CD8-positive, alpha-beta memory T cell (primary cell): Measurements from ENCODE around the gene AMMECR1. TPM values are rescaled to one million over a fixed set of nuclear protein-coding genes. Genes with fewer than 3 reads are reported as not detected.

Experiments used
- CTCF ChIA-PET: fragments of 350-600 bp; sonication (Branson Sonifier 250); formaldehyde crosslinking; loops from one replicate; lab custom pipeline; 2021; ENCODE audit warnings: antibody characterized with exemption; lab: Charles Lee
- POLR2A ChIA-PET: fragments of 350-600 bp; sonication (Branson Sonifier 250); formaldehyde crosslinking; loops from one replicate; lab custom pipeline; 2021; ENCODE audit warnings: antibody characterized with exemption; lab: Charles Lee
- DNase-seq, 5 donors: peaks; one replicate each; pipeline versions ENCODE4 v3.0.0 to v3.0.0-alpha.2; 2020 to 2022; ENCODE audit warnings: mixed read lengths in 1 of 5
- H3K27ac ChIP-seq: one replicate; pipeline ENCODE4 v1.7.0; 2013; ENCODE audit warnings: low read depth, mild to moderate bottlenecking, low read length, moderate library complexity
- H3K27me3 ChIP-seq: 2 replicates; pipeline ENCODE4 v1.7.0; 2013; ENCODE audit warnings: low read length, mild to moderate bottlenecking; ENCODE audit not compliant: insufficient read depth, poor library complexity, severe bottlenecking
- H3K36me3 ChIP-seq: 2 replicates; pipeline ENCODE4 v1.7.0; 2013; ENCODE audit warnings: mild to moderate bottlenecking, low read length, moderate library complexity; ENCODE audit not compliant: insufficient read depth
- H3K4me1 ChIP-seq: 2 replicates; pipeline ENCODE4 v1.7.0; 2013; ENCODE audit warnings: mild to moderate bottlenecking, low read length, moderate library complexity; ENCODE audit not compliant: insufficient read depth
- H3K4me3 ChIP-seq: 2 replicates; pipeline ENCODE4 v1.7.0; 2013; ENCODE audit warnings: mild to moderate bottlenecking, low read length
- H3K9me3 ChIP-seq: 2 replicates; pipeline ENCODE4 v1.7.0; 2013; ENCODE audit warnings: mild to moderate bottlenecking, low read length
- H3K27ac Mint-ChIP-seq, 8 donors: one replicate each; pipeline ENCODE4 v1.8.0; 2020 to 2021; ENCODE audit warnings: mixed read lengths in 8 of 8, mild to moderate bottlenecking in 6 of 8, inconsistent platforms in 3 of 8, moderate library complexity in 3 of 8
- H3K27me3 Mint-ChIP-seq, 2 donors: one replicate each; pipeline ENCODE4 v1.8.0; 2020 to 2021; ENCODE audit warnings: mixed read lengths in 2 of 2, mild to moderate bottlenecking in 1 of 2, moderate library complexity in 1 of 2
- H3K36me3 Mint-ChIP-seq, 3 donors: one replicate each; pipeline ENCODE4 v1.8.0; 2020 to 2021; ENCODE audit warnings: mixed read lengths in 3 of 3, inconsistent platforms in 1 of 3, mild to moderate bottlenecking in 1 of 3
- H3K4me1 Mint-ChIP-seq, 3 donors: one replicate each; pipeline ENCODE4 v1.8.0; 2020 to 2021; ENCODE audit warnings: mixed read lengths in 3 of 3, inconsistent platforms in 1 of 3, mild to moderate bottlenecking in 1 of 3
- H3K4me3 Mint-ChIP-seq, 7 donors: one replicate each; pipeline ENCODE4 v1.8.0; 2020 to 2021; ENCODE audit warnings: mixed read lengths in 7 of 7, mild to moderate bottlenecking in 6 of 7, moderate library complexity in 4 of 7, inconsistent platforms in 2 of 7
- H3K9me3 Mint-ChIP-seq, 5 donors: one replicate each; pipeline ENCODE4 v1.8.0; 2020 to 2022; ENCODE audit warnings: mixed read lengths in 5 of 5, mild to moderate bottlenecking in 3 of 5, moderate library complexity in 2 of 5, inconsistent platforms in 1 of 5
- polyA plus RNA-seq: library from polyadenylated mRNA; unstranded; fragments of 300-500 nt; fragmentation: Illumina TruSeq; gene quantifications from one replicate; pipeline ENCODE4 v1.2.3, GENCODE V29; 2021
- total RNA-seq, 2 experiments: library from RNA; stranded (reverse); gene quantifications; one replicate each; pipeline ENCODE4 v1.2.3, GENCODE V29; 2021

AMMECR1 gene
- total and polyA plus RNA-seq, 3 experiments from 2014 or later, result 8.0 to 16.6 (median 16.3) TPM

- no peak overlapping the region for H3K27ac ChIP-seq
- H3K4me3 Mint-ChIP-seq, result no peak overlapping the region
- no peaks in the 10 kb centered on the region for H3K27me3 ChIP-seq
- no peaks in the 10 kb centered on the region for H3K9me3 ChIP-seq
- POLR2A ChIA-PET, result no interaction called here
- H3K4me1 ChIP-seq, result no peaks in the 10 kb centered on the region
- no peaks in the 10 kb centered on the region for H3K36me3 Mint-ChIP-seq
- CTCF ChIA-PET, result interaction anchor here (13.0 kb wide), 1 partner anchor 247 kb away, joined by 211 read pairs; no protein-coding TSS in a partner anchor
- no peak overlapping the region for H3K4me3 ChIP-seq
- H3K27me3 Mint-ChIP-seq, result peaks cover 0 to 1% of the 10 kb centered on the region in 2 donors
- peaks cover 8 to 14% (median 9%) of the 10 kb centered on the region in 3 donors for H3K4me1 Mint-ChIP-seq
- no peak for DNase-seq
- H3K9me3 Mint-ChIP-seq, result peaks cover 0 to 1% (median 0%) of the 10 kb centered on the region in 5 donors
- no peaks in the 10 kb centered on the region for H3K36me3 ChIP-seq
- H3K27ac Mint-ChIP-seq, result no peak overlapping the region
Measured at GRCh38 chrX:110162867-110163266, 155.0 kb downstream of the AMMECR1 start.

DNA sequence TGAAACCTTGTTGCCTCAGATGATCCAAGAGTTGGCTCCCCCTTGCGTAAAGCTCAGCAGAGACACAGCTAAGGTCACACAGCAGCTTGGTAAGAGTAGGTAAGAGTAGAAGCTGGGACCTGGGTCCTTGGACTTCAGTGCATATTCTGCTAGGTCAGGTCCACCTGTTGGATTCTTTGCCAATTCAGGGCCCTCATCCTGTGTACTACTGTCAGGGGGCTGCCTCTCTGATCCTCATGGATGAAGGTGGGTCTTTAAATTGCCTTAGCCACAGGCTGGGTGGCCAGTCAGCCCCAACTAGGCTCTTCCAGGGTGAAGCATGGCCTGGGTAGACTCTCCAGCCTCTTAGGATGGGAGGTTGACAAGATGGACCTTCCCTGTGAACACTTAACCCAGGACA is 155.8 kb downstream of the AMMECR1 start:
- Mint-ChIP-seq H3K27me3 (peaks cover 0 to 1% of the 10 kb centered on the region in 2 donors), H3K36me3 (no peaks in the 10 kb centered on the region), H3K4me3 (no peak overlapping the region), H3K9me3 (peaks cover 0 to 1% (median 0%) of the 10 kb centered on the region in 5 donors), H3K4me1 (peaks cover 8 to 9% (median 8%) of the 10 kb centered on the region in 3 donors), H3K27ac (no peak overlapping the region)
- no peaks in the 10 kb centered on the region for H3K4me1 ChIP-seq
- H3K27ac ChIP-seq, result no peak overlapping the region
- H3K9me3 ChIP-seq, result no peaks in the 10 kb centered on the region
- no peaks in the 10 kb centered on the region for H3K36me3 ChIP-seq
- H3K4me3 ChIP-seq, result no peak overlapping the region
- ChIA-PET POLR2A (no interaction called here), CTCF (interaction anchor here (1.4 to 13.0 kb wide), 3 partner anchors 15 to 248 kb away, joined by 5 to 211 read pairs (median 6); partner anchors contain the start of gene AMMECR1)
- no peak for DNase-seq
- H3K27me3 ChIP-seq, result no peaks in the 10 kb centered on the region

GRCh38 chrX:110161361-110161686 is 156.6 kb downstream of the AMMECR1 start:
- Mint-ChIP-seq H3K27ac (no peak overlapping the region), H3K9me3 (peaks cover 0 to 1% (median 0%) of the 10 kb centered on the region in 5 donors), H3K27me3 (peaks cover 0 to 3% of the 10 kb centered on the region in 2 donors), H3K4me1 (peaks cover 8 to 9% (median 8%) of the 10 kb centered on the region in 3 donors), H3K36me3 (no peaks in the 10 kb centered on the region), H3K4me3 (no peak overlapping the region)
- no peak for DNase-seq
- Histone ChIP-seq H3K27ac (no peak overlapping the region), H3K9me3 (no peaks in the 10 kb centered on the region), H3K36me3 (no peaks in the 10 kb centered on the region), H3K4me3 (no peak overlapping the region), H3K4me1 (no peaks in the 10 kb centered on the region), H3K27me3 (no peaks in the 10 kb centered on the region)
- POLR2A ChIA-PET, result no interaction called here
- CTCF ChIA-PET, result interaction anchor here (1.0 to 13.0 kb wide), 5 partner anchors 9 to 249 kb away, joined by 3 to 211 read pairs (median 5); partner anchors contain the start of gene AMMECR1

DNA sequence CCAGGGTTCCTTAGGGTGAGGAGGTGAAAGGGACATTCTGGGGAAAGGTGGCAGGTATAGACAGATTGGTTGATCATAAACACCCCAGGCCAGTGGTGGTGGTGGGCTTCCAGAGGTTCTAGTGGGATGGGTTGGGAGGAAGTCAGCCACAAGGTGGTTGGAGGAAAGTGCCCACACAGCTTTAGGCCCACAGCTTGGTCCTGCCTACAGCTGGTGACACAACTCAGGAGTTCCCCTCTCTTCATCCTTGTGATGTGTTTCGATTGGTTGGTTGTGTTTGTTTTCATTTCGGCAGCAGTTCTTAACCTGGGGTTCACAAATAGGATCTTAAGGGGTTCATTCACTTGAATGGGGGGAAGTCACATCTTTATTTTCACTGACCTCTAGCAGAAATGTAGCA is 158.0 kb downstream of the AMMECR1 start:
- H3K4me1 Mint-ChIP-seq, result peaks cover 8 to 9% (median 8%) of the 10 kb centered on the region in 3 donors
- Histone ChIP-seq H3K4me1 (no peaks in the 10 kb centered on the region), H3K27ac (no peak overlapping the region), H3K36me3 (no peaks in the 10 kb centered on the region), H3K9me3 (no peaks in the 10 kb centered on the region), H3K4me3 (no peak overlapping the region), H3K27me3 (no peaks in the 10 kb centered on the region)
- no peak for DNase-seq
- peaks cover 0 to 3% of the 10 kb centered on the region in 2 donors for H3K27me3 Mint-ChIP-seq
- H3K9me3 Mint-ChIP-seq, result peaks cover 0 to 1% (median 0%) of the 10 kb centered on the region in 5 donors
- peak overlapping the region in 2 of 8 donors; percentile 49 to 70 for H3K27ac Mint-ChIP-seq
- H3K4me3 Mint-ChIP-seq, result no peak overlapping the region
- ChIA-PET POLR2A (no interaction called here), CTCF (interaction anchor here (1.4 to 13.0 kb wide), 3 partner anchors 13 to 250 kb away, joined by 4 to 211 read pairs (median 5); no protein-coding TSS in a partner anchor)
- peaks cover 0 to 5% (median 0%) of the 10 kb centered on the region in 3 donors for H3K36me3 Mint-ChIP-seq

DNA sequence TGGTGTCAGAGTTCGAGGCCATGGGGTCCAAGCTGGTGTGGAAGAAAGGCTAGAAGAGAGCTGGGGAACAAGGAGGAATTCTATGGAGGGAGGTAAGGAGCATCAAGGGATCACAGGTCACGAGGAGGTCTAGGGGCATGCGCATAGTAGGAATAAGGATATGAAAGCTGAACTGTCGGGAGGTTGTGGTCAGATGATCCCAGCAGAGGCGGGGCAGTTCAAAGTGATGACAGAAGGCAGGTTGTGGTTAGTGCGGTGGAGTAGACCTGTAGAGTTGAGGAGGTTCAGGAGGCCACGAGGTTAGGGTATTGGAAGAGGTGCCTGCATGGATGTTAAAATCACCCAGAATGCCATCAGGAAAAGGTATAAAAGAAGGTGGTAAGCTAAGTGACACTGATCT is 158.7 kb downstream of the AMMECR1 start:
- H3K27me3 Mint-ChIP-seq, result peaks cover 0 to 3% of the 10 kb centered on the region in 2 donors
- H3K4me3 Mint-ChIP-seq, result no peak overlapping the region
- Histone ChIP-seq H3K27ac (no peak overlapping the region), H3K9me3 (no peaks in the 10 kb centered on the region), H3K4me1 (no peaks in the 10 kb centered on the region), H3K36me3 (no peaks in the 10 kb centered on the region), H3K4me3 (no peak overlapping the region), H3K27me3 (no peaks in the 10 kb centered on the region)
- CTCF ChIA-PET, result interaction anchor here (1.4 to 13.0 kb wide), 3 partner anchors 13 to 251 kb away, joined by 4 to 211 read pairs (median 5); no protein-coding TSS in a partner anchor
- POLR2A ChIA-PET, result no interaction called here
- H3K27ac Mint-ChIP-seq, result peak overlapping the region in 4 of 8 donors; percentile 1 to 70 (median 52)
- H3K4me1 Mint-ChIP-seq, result peaks cover 8 to 9% (median 8%) of the 10 kb centered on the region in 3 donors
- H3K36me3 Mint-ChIP-seq, result peaks cover 0 to 5% (median 0%) of the 10 kb centered on the region in 3 donors
- no peak for DNase-seq
- H3K9me3 Mint-ChIP-seq, result peaks cover 0 to 1% (median 0%) of the 10 kb centered on the region in 5 donors

- POLR2A ChIA-PET, result no interaction called here
- Histone ChIP-seq H3K27ac (no peak overlapping the region), H3K27me3 (no peaks in the 10 kb centered on the region), H3K9me3 (no peaks in the 10 kb centered on the region), H3K4me1 (no peaks in the 10 kb centered on the region), H3K36me3 (no peaks in the 10 kb centered on the region), H3K4me3 (no peak overlapping the region)
- Mint-ChIP-seq H3K4me1 (peaks cover 8 to 9% (median 8%) of the 10 kb centered on the region in 3 donors), H3K9me3 (peaks cover 0 to 1% (median 0%) of the 10 kb centered on the region in 5 donors), H3K27ac (no peak overlapping the region), H3K27me3 (peaks cover 0 to 3% of the 10 kb centered on the region in 2 donors), H3K4me3 (no peak overlapping the region), H3K36me3 (peaks cover 0 to 12% (median 0%) of the 10 kb centered on the region in 3 donors)
- no peak for DNase-seq
- CTCF ChIA-PET, result interaction anchor here (1.2 to 13.0 kb wide), 4 partner anchors 11 to 291 kb away, joined by 3 to 211 read pairs (median 5); no protein-coding TSS in a partner anchor
Measured at GRCh38 chrX:110157444-110157843, 160.4 kb downstream of the AMMECR1 start.

DNA sequence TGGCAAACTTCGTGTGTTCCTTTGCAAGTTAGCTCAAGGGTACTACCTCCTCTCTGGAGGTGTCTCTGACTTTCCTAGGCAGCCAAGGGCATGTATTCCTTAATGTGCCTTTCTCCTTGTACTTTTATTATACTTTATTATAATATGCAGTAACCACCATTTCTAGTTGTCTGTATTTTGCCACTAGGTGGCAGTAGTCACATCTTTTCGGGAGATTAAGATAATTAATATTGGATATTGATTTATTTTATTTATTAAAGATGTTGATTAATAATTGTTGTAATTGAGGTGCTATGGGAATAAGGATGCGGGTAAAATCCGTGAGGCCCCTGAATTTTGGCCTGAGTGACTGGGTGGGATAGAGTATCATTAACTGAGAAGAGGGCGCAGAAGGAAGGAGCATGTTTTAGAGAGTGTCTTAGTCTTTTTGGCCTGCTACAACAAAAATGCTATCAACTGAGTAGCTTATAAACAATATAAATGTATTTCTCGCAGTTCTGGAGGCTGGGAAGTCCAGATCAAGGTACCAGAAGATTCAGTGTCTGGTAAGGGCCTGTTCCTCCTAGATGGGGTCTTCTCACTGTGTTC is 161.6 kb downstream of the AMMECR1 start:
- no peak overlapping the region for H3K27ac ChIP-seq
- Mint-ChIP-seq H3K9me3 (peaks cover 0 to 1% (median 0%) of the 10 kb centered on the region in 5 donors), H3K27ac (no peak overlapping the region), H3K27me3 (peaks cover 0 to 3% of the 10 kb centered on the region in 2 donors), H3K36me3 (peaks cover 0 to 12% (median 0%) of the 10 kb centered on the region in 3 donors), H3K4me3 (no peak overlapping the region), H3K4me1 (peaks cover 8 to 9% (median 8%) of the 10 kb centered on the region in 3 donors)
- H3K9me3 ChIP-seq, result no peaks in the 10 kb centered on the region
- ChIA-PET POLR2A (no interaction called here), CTCF (interaction anchor here (0.7 to 13.0 kb wide), 6 partner anchors 9 to 254 kb away, joined by 3 to 211 read pairs (median 4); no protein-coding TSS in a partner anchor)
- H3K27me3 ChIP-seq, result no peaks in the 10 kb centered on the region
- H3K4me3 ChIP-seq, result no peak overlapping the region
- peak in 1 of 5 donors; percentile 10 for DNase-seq
- no peaks in the 10 kb centered on the region for H3K4me1 ChIP-seq
- no peaks in the 10 kb centered on the region for H3K36me3 ChIP-seq

DNA sequence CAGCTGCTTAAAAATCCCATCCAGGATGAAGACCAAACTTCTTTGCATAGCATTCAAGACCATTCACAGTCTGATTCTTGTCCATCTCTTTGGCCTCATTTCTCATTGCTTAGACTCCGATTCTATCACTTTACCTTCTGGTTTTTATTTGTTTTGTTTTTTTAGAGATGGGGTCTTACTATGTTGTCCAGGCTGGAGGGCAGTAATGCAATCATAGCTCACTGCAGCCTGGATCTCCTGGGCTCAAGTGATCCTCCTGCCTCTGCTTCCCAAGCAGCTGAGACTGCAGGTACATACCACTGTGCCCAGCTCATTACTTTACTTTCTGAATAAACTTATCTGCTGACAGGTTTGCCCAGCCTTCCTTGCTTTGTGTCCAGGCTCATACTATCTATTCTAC is 162.1 kb downstream of the AMMECR1 start:
- H3K36me3 Mint-ChIP-seq, result peaks cover 0 to 12% (median 0%) of the 10 kb centered on the region in 3 donors

More for the DNA sequence above, 162.1 kb downstream of the AMMECR1 start:
- H3K4me1 Mint-ChIP-seq, result peaks cover 8 to 9% (median 8%) of the 10 kb centered on the region in 3 donors
- H3K27ac Mint-ChIP-seq, result no peak overlapping the region
- no peak overlapping the region for H3K27ac ChIP-seq
- peaks cover 0 to 1% (median 0%) of the 10 kb centered on the region in 5 donors for H3K9me3 Mint-ChIP-seq
- no peaks in the 10 kb centered on the region for H3K9me3 ChIP-seq
- H3K4me3 Mint-ChIP-seq, result no peak overlapping the region
- H3K36me3 ChIP-seq, result no peaks in the 10 kb centered on the region
- H3K27me3 Mint-ChIP-seq, result peaks cover 0 to 3% of the 10 kb centered on the region in 2 donors
- ChIA-PET CTCF (interaction anchor here (0.7 to 13.0 kb wide), 6 partner anchors 9 to 254 kb away, joined by 3 to 211 read pairs (median 4); no protein-coding TSS in a partner anchor), POLR2A (no interaction called here)
- no peaks in the 10 kb centered on the region for H3K27me3 ChIP-seq
- DNase-seq, result no peak
- H3K4me3 ChIP-seq, result no peak overlapping the region
- H3K4me1 ChIP-seq, result no peaks in the 10 kb centered on the region
